Measurements from ENCODE around the gene APOBR.

- TF ChIP-seq CTCF (IDR thresholded peaks at IDR 0.05) (no peak), POLR2A (IDR thresholded peaks at IDR 0.05) (no peak)
These were observed 803 bp downstream of the APOBR start for GRCh38 chr16:28495098-28495793.

Measured in esophagus squamous epithelium (tissue), 4 donors.